H9 (cell line): ENCODE data around the gene GRIK4. TPM values are rescaled to one million over a fixed set of nuclear protein-coding genes. Genes with fewer than 3 reads are reported as not detected.

Source experiments
- DNase-seq: peaks from one replicate; pipeline ENCODE4 v3.0.0-alpha.2; 2017
- H2AFZ ChIP-seq: one replicate; pipeline ENCODE4 v1.6.1; 2013; ENCODE audit warnings: mild to moderate bottlenecking, low read length, control low read depth, moderate library complexity
- H2AK5ac ChIP-seq: 2 replicates; pipeline ENCODE4 v1.6.1; 2013; ENCODE audit warnings: low read length, control low read depth, mixed read lengths; ENCODE audit not compliant: insufficient read length
- H2BK120ac ChIP-seq: one replicate; pipeline ENCODE4 v1.6.1; 2013; ENCODE audit warnings: low read depth, mild to moderate bottlenecking, low read length, control low read depth, inconsistent platforms; ENCODE audit not compliant: poor library complexity, severe bottlenecking
- H2BK12ac ChIP-seq: 2 replicates; pipeline ENCODE4 v1.6.1; 2013; ENCODE audit warnings: low read length, control low read depth, mixed read lengths, low read depth; ENCODE audit not compliant: insufficient read length
- H2BK15ac ChIP-seq: 2 replicates; pipeline ENCODE4 v1.6.1; 2013; ENCODE audit warnings: low read depth, low read length, control low read depth
- H2BK20ac ChIP-seq: one replicate; pipeline ENCODE4 v1.6.1; 2013; ENCODE audit warnings: low read depth, mild to moderate bottlenecking, low read length, control low read depth, inconsistent platforms; ENCODE audit not compliant: poor library complexity, severe bottlenecking
- H2BK5ac ChIP-seq: 2 replicates; pipeline ENCODE4 v1.6.1; 2013; ENCODE audit warnings: low read length, control low read depth, mixed read lengths; ENCODE audit not compliant: insufficient read length
- H3K14ac ChIP-seq: 2 replicates; pipeline ENCODE4 v1.6.1; 2013; ENCODE audit warnings: low read length, control low read depth; ENCODE audit not compliant: insufficient read depth
- H3K18ac ChIP-seq: 2 replicates; pipeline ENCODE4 v1.6.1; 2013; ENCODE audit warnings: low read depth, mild to moderate bottlenecking, mixed read lengths, low read length, control low read depth; ENCODE audit not compliant: insufficient read length
- H3K23ac ChIP-seq: 2 replicates; pipeline ENCODE4 v1.6.1; 2013; ENCODE audit warnings: low read length, control low read depth, mixed read lengths, low read depth; ENCODE audit not compliant: insufficient read length
- H3K23me2 ChIP-seq: 2 replicates; pipeline ENCODE4 v1.6.1; 2013; ENCODE audit warnings: low read depth, mild to moderate bottlenecking, mixed read lengths, low read length, control low read depth; ENCODE audit not compliant: insufficient read length, poor library complexity, severe bottlenecking
- H3K27ac ChIP-seq: 2 replicates; pipeline ENCODE4 v1.5.1; 2013; ENCODE audit warnings: low read length, control low read depth, mixed read lengths, low read depth; ENCODE audit not compliant: insufficient read length
- H3K27me3 ChIP-seq: 2 replicates; pipeline ENCODE4 v1.6.1; 2013; ENCODE audit warnings: low read length, control low read depth, inconsistent platforms; ENCODE audit not compliant: insufficient read depth
- H3K4ac ChIP-seq: 2 replicates; pipeline ENCODE4 v1.6.1; 2013; ENCODE audit warnings: low read depth, mild to moderate bottlenecking, control low read depth, inconsistent platforms, low read length, moderate library complexity
- H3K4me1 ChIP-seq: 2 replicates; pipeline ENCODE4 v1.6.1; 2013; ENCODE audit warnings: low read length, control low read depth, inconsistent platforms; ENCODE audit not compliant: insufficient read depth
- H3K4me2 ChIP-seq: 2 replicates; pipeline ENCODE4 v1.6.1; 2013; ENCODE audit warnings: low read length, control low read depth, mixed read lengths; ENCODE audit not compliant: insufficient read length, insufficient read depth
- H3K56ac ChIP-seq: 2 replicates; pipeline ENCODE4 v1.6.1; 2013; ENCODE audit warnings: low read depth, mild to moderate bottlenecking, mixed read lengths, low read length, control low read depth; ENCODE audit not compliant: insufficient read length
- H3K79me1 ChIP-seq: 2 replicates; pipeline ENCODE4 v1.6.1; 2013; ENCODE audit warnings: low read depth, mild to moderate bottlenecking, moderate library complexity, low read length, control low read depth, inconsistent platforms; ENCODE audit not compliant: insufficient read depth, poor library complexity, severe bottlenecking
- H3K79me2 ChIP-seq: 2 replicates; pipeline ENCODE4 v1.6.1; 2013; ENCODE audit warnings: low read length, control low read depth, inconsistent platforms; ENCODE audit not compliant: insufficient read depth
- H3K9ac ChIP-seq: 2 replicates; pipeline ENCODE4 v1.6.1; 2013; ENCODE audit warnings: low read length, control low read depth, mixed read lengths; ENCODE audit not compliant: insufficient read length; ENCODE audit errors: extremely low read depth
- H3K9me3 ChIP-seq: one replicate; pipeline ENCODE4 v1.6.1; 2013; ENCODE audit warnings: low read depth, low read length, inconsistent platforms; ENCODE audit not compliant: control insufficient read depth
- H3T11ph ChIP-seq: one replicate; pipeline ENCODE4 v1.6.1; 2013; ENCODE audit warnings: mild to moderate bottlenecking, low read length, control low read depth, inconsistent platforms
- H4K20me1 ChIP-seq: one replicate; pipeline ENCODE4 v1.6.1; 2013; ENCODE audit not compliant: control insufficient read depth, insufficient read length, insufficient read depth
- H4K5ac ChIP-seq: 2 replicates; pipeline ENCODE4 v1.6.1; 2013; ENCODE audit warnings: low read depth, mild to moderate bottlenecking, mixed read lengths, low read length, control low read depth; ENCODE audit not compliant: insufficient read length
- H4K8ac ChIP-seq: replicated peaks from 2 replicates; pipeline ENCODE4 v1.6.1; 2013; ENCODE audit warnings: low read length, control low read depth, mixed read lengths, low read depth; ENCODE audit not compliant: insufficient read length
- H4K91ac ChIP-seq: 2 replicates; pipeline ENCODE4 v1.6.1; 2013; ENCODE audit warnings: low read depth, mild to moderate bottlenecking, moderate library complexity, mixed read lengths, low read length, control low read depth; ENCODE audit not compliant: insufficient read length
- H3K27ac Mint-ChIP-seq, 3 experiments: 2 replicates in 2 of 3; 3 replicates in 1 of 3; pipeline ENCODE4 v1.8.0; 2020 to 2021; ENCODE audit warnings: mixed read lengths in 3 of 3, mild to moderate bottlenecking in 1 of 3, moderate library complexity in 1 of 3
- H3K27me3 Mint-ChIP-seq: 2 replicates; pipeline ENCODE4 v1.8.0; 2021; ENCODE audit warnings: low read depth, mild to moderate bottlenecking, moderate library complexity, mixed read lengths
- H3K36me3 Mint-ChIP-seq, 3 experiments: 2 replicates in 2 of 3; 3 replicates in 1 of 3; pipeline ENCODE4 v1.8.0; 2020 to 2021; ENCODE audit warnings: low read depth in 3 of 3, mixed read lengths in 3 of 3; ENCODE audit not compliant: insufficient read depth in 1 of 3
- H3K4me1 Mint-ChIP-seq, 2 experiments: 2 replicates each; pipeline ENCODE4 v1.8.0; 2020; ENCODE audit warnings: mixed read lengths in 2 of 2
- H3K4me3 Mint-ChIP-seq, 2 experiments: 2 replicates in 1 of 2; 3 replicates in 1 of 2; pipeline ENCODE4 v1.8.0; 2020 to 2021; ENCODE audit warnings: mild to moderate bottlenecking in 2 of 2, mixed read lengths in 2 of 2, moderate library complexity in 1 of 2
- H3K9me3 Mint-ChIP-seq, 2 experiments: 2 replicates in 1 of 2; 3 replicates in 1 of 2; pipeline ENCODE4 v1.8.0; 2020; ENCODE audit warnings: mild to moderate bottlenecking in 2 of 2, mixed read lengths in 2 of 2, moderate library complexity in 1 of 2
- CTCF ChIP-seq: fragments of 200-600 bp; sonication (generic); conservative IDR thresholded peaks from 3 replicates; pipeline ENCODE4 v1.8.0; 2021; ENCODE audit warnings: antibody characterized with exemption, mild to moderate bottlenecking
- WGBS: extraction: QIAGEN DNeasy Blood & Tissue Kit; methylation state at CpG from one replicate; pipeline ENCODE4 v1.1.7; 2013; ENCODE audit warnings: missing lambda C conversion rate, low lambda C conversion rate, mixed read lengths; ENCODE audit not compliant: insufficient read length; ENCODE audit errors: extremely low coverage; 5-methylcytosine and 5-hydroxymethylcytosine counted together
- total RNA-seq: library from RNA; stranded (reverse); gene quantifications from 2 replicates; pipeline ENCODE4 v1.2.1, GENCODE V29; 2021

The GRIK4 gene
- total RNA-seq, 1 experiment from 2014 or later, result 2.3 TPM

GRCh38 chr11:120663142-120663541 lies 151.6 kb downstream of the GRIK4 start:
- no peaks in the 10 kb centered on the region for H3K79me1 ChIP-seq
- H4K20me1 ChIP-seq, result no peaks in the 10 kb centered on the region
- H3K36me3 Mint-ChIP-seq, result no peaks in the 10 kb centered on the region
- H4K91ac ChIP-seq, result no peak overlapping the region
- no peak for DNase-seq
- no peak overlapping the region for H2BK12ac ChIP-seq
- TF ChIP-seq CTCF, result no peak
- H3K9me3 ChIP-seq, result no peaks in the 10 kb centered on the region
- no peaks in the 10 kb centered on the region for H3K23me2 ChIP-seq
- H3T11ph ChIP-seq, result no peak overlapping the region
- H2BK120ac ChIP-seq, result no peak overlapping the region
- H3K4ac ChIP-seq, result no peak overlapping the region
- H4K8ac ChIP-seq, result no peak overlapping the region
- no peak overlapping the region for H3K27ac Mint-ChIP-seq
- H2BK5ac ChIP-seq, result no peak overlapping the region
- no peaks in the 10 kb centered on the region for H3K79me2 ChIP-seq
- H3K9me3 Mint-ChIP-seq, result no peaks in the 10 kb centered on the region
- H3K27me3 ChIP-seq, result no peaks in the 10 kb centered on the region
- no CpG with 5 or more reads among the region's 2 CpGs for WGBS
- H3K14ac ChIP-seq, result no peak overlapping the region
- H3K4me3 Mint-ChIP-seq, result no peak overlapping the region
- H3K4me2 ChIP-seq, result no peak overlapping the region
- peaks cover 19% of the 10 kb centered on the region for H3K27me3 Mint-ChIP-seq
- no peak overlapping the region for H3K27ac ChIP-seq
- no peak overlapping the region for H2BK15ac ChIP-seq
- H3K18ac ChIP-seq, result no peak overlapping the region
- H4K5ac ChIP-seq, result no peak overlapping the region
- peaks cover 15 to 38% of the 10 kb centered on the region in 2 experiments for H3K4me1 Mint-ChIP-seq
- H2AFZ ChIP-seq, result no peak overlapping the region
- no peak overlapping the region for H3K9ac ChIP-seq
- no peak overlapping the region for H3K23ac ChIP-seq
- H2AK5ac ChIP-seq, result no peak overlapping the region
- H3K56ac ChIP-seq, result no peak overlapping the region
- H3K4me1 ChIP-seq, result no peaks in the 10 kb centered on the region
- H2BK20ac ChIP-seq, result no peak overlapping the region
